GM12878 (cell line): ENCODE results near the gene SMAD9. TPM values are rescaled to one million over a fixed set of nuclear protein-coding genes. Genes with fewer than 3 reads are reported as not detected.

Source experiments
- RCOR1 ChIP-seq: conservative IDR thresholded peaks from 2 replicates; pipeline ENCODE4 v1.6.1; 2012; ENCODE audit warnings: low read depth, low read length, improper control_type of control experiment
- TBL1XR1 ChIP-seq: IDR thresholded peaks from 2 replicates; pipeline ENCODE4 v1.6.1; 2012; ENCODE audit warnings: low read depth, low read length, improper control_type of control experiment
- TCF3 ChIP-seq: IDR thresholded peaks from 2 replicates; pipeline ENCODE4 v1.6.1; 2012; ENCODE audit warnings: low read depth, mild to moderate bottlenecking, low read length, borderline replicate concordance; ENCODE audit not compliant: insufficient read depth
- WRNIP1 ChIP-seq: IDR thresholded peaks from 2 replicates; pipeline ENCODE4 v1.6.1; 2011; ENCODE audit warnings: low read depth, low read length, improper control_type of control experiment, borderline replicate concordance
- ZNF384 ChIP-seq: IDR thresholded peaks from 2 replicates; pipeline ENCODE4 v1.6.1; 2012; ENCODE audit warnings: low read depth, mild to moderate bottlenecking, low read length, improper control_type of control experiment, borderline replicate concordance
- polyA plus RNA-seq, 11 experiments: library from polyadenylated mRNA; depleted of rRNA in 4 of 11; unstranded in 6 of 11; stranded (reverse) in 5 of 11; fragments of >200 nt; fragmentation: Nextera tagmentation in 4 of 11; fragmentation: Illumina TruSeq in 1 of 11; extraction: Ambion mirVana in 4 of 11; extraction: Trizol in 1 of 11; gene quantifications; 1 replicate in 1 of 11; 2 replicates in 10 of 11; pipeline versions ENCODE4 v1.2.1 to v1.2.3, GENCODE V29; 2011 to 2016; ENCODE audit warnings: inconsistent platforms in 2 of 11, missing spikeins in 2 of 11, low read depth in 1 of 11
- total RNA-seq, 4 experiments: library from RNA; depleted of rRNA in 3 of 4; stranded (reverse); fragments of >200 nt in 3 of 4; fragmentation: Illumina TruSeq in 1 of 4; extraction: Trizol in 1 of 4; gene quantifications; 2 replicates each; pipeline versions ENCODE4 v1.2.1 to v1.2.3, GENCODE V29; 2013 to 2021
- TF ChIP-seq, protein P1 (sequence below): fragments of 450-650 bp; IDR thresholded peaks from 2 replicates; pipeline ENCODE4 v1.6.1; 2017; ENCODE audit warnings: mild to moderate bottlenecking
- TF ChIP-seq, protein P2 (sequence below): fragments of 450-650 bp; IDR thresholded peaks from 2 replicates; pipeline ENCODE4 v1.6.1; 2016; ENCODE audit warnings: mild to moderate bottlenecking, moderate library complexity, borderline replicate concordance

The SMAD9 gene
- total and polyA plus RNA-seq, 10 of the 15 experiments (the other 5 are each of a cell fraction or from before 2014, with no cell fraction given) = 0.22 to 0.69 (median 0.42) TPM; not detected in 6

DNA sequence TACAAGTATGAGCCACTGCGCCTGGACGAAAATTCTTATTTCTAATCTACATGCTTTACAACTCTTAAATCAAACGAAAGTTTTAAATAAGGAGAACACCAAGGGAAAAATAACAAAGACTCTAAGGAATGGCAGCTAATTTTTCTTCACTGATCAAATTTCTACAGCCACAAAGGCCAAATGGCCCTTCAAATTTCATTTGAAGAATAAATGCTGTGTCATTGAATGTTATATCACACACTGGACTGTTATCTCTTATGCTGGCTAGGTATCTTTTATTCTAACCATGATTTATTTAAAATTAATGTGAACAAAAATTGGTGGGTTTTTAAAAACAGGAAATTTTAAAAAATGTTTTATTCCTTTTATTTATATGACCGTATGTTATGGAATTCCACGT lies 14.1 kb downstream of the SMAD9 start (continued):
- TF ChIP-seq, protein P1, sequence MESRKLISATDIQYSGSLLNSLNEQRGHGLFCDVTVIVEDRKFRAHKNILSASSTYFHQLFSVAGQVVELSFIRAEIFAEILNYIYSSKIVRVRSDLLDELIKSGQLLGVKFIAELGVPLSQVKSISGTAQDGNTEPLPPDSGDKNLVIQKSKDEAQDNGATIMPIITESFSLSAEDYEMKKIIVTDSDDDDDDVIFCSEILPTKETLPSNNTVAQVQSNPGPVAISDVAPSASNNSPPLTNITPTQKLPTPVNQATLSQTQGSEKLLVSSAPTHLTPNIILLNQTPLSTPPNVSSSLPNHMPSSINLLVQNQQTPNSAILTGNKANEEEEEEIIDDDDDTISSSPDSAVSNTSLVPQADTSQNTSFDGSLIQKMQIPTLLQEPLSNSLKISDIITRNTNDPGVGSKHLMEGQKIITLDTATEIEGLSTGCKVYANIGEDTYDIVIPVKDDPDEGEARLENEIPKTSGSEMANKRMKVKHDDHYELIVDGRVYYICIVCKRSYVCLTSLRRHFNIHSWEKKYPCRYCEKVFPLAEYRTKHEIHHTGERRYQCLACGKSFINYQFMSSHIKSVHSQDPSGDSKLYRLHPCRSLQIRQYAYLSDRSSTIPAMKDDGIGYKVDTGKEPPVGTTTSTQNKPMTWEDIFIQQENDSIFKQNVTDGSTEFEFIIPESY = no peak
- no peak for TF ChIP-seq WRNIP1
- no peak for TF ChIP-seq TBL1XR1
- no peak for TF ChIP-seq RCOR1
- no peak for TF ChIP-seq ZNF384
- TF ChIP-seq, protein P2, sequence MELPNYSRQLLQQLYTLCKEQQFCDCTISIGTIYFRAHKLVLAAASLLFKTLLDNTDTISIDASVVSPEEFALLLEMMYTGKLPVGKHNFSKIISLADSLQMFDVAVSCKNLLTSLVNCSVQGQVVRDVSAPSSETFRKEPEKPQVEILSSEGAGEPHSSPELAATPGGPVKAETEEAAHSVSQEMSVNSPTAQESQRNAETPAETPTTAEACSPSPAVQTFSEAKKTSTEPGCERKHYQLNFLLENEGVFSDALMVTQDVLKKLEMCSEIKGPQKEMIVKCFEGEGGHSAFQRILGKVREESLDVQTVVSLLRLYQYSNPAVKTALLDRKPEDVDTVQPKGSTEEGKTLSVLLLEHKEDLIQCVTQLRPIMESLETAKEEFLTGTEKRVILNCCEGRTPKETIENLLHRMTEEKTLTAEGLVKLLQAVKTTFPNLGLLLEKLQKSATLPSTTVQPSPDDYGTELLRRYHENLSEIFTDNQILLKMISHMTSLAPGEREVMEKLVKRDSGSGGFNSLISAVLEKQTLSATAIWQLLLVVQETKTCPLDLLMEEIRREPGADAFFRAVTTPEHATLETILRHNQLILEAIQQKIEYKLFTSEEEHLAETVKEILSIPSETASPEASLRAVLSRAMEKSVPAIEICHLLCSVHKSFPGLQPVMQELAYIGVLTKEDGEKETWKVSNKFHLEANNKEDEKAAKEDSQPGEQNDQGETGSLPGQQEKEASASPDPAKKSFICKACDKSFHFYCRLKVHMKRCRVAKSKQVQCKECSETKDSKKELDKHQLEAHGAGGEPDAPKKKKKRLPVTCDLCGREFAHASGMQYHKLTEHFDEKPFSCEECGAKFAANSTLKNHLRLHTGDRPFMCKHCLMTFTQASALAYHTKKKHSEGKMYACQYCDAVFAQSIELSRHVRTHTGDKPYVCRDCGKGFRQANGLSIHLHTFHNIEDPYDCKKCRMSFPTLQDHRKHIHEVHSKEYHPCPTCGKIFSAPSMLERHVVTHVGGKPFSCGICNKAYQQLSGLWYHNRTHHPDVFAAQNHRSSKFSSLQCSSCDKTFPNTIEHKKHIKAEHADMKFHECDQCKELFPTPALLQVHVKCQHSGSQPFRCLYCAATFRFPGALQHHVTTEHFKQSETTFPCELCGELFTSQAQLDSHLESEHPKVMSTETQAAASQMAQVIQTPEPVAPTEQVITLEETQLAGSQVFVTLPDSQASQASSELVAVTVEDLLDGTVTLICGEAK = no peak
- no peak for TF ChIP-seq TCF3
